Neural cell (in vitro differentiated cells): Measurements from ENCODE around the gene MLH1. TPM values are rescaled to one million over a fixed set of nuclear protein-coding genes. Genes with fewer than 3 reads are reported as not detected.
A peak's percentile ranks its signal among the peaks of the same experiment; 100 is the strongest.

Experiments used
- H2AFZ ChIP-seq: fragments of 200-600, 300-800 bp; sonication (generic), shearing (Covaris generic); 2 replicates; pipeline ENCODE4 v1.6.0; 2014; ENCODE audit warnings: low read depth, mild to moderate bottlenecking, antibody characterized with exemption, low read length, moderate library complexity
- H3F3A ChIP-seq: fragments of 200-600 bp; shearing (Covaris generic); 2 replicates; pipeline ENCODE4 v1.6.1; 2016; ENCODE audit warnings: mild to moderate bottlenecking, moderate library complexity, mixed read lengths, antibody characterized with exemption, low read length; ENCODE audit not compliant: insufficient read depth, poor library complexity, severe bottlenecking
- H3K27ac ChIP-seq: fragments of 200-600, 300-800 bp; sonication (generic), shearing (Covaris generic); 2 replicates; pipeline ENCODE4 v1.5.1; 2014; ENCODE audit warnings: mild to moderate bottlenecking, low read length, moderate library complexity
- H3K27me3 ChIP-seq: fragments of 300-800, 200-600 bp; sonication (generic), shearing (Covaris generic); 2 replicates; pipeline ENCODE4 v1.6.0; 2014; ENCODE audit warnings: mild to moderate bottlenecking, low read depth, low read length, moderate library complexity; ENCODE audit not compliant: insufficient read depth
- H3K36me3 ChIP-seq: fragments of 300-800, 200-600 bp; sonication (generic), shearing (Covaris generic); 2 replicates; pipeline ENCODE4 v1.5.1; 2014; ENCODE audit warnings: mild to moderate bottlenecking, antibody characterized with exemption, low read length, moderate library complexity; ENCODE audit not compliant: insufficient read depth
- H3K4me2 ChIP-seq: fragments of 300-800, 200-600 bp; sonication (generic), shearing (Covaris generic); 2 replicates; pipeline ENCODE4 v1.6.0; 2014; ENCODE audit warnings: mild to moderate bottlenecking, low read length
- H3K4me3 ChIP-seq: fragments of 300-800, 200-600 bp; sonication (generic), shearing (Covaris generic); 2 replicates; pipeline ENCODE4 v1.5.1; 2014; ENCODE audit warnings: mild to moderate bottlenecking, low read length, moderate library complexity
- H3K79me2 ChIP-seq: fragments of 200-600 bp; shearing (Covaris generic); replicated peaks from 2 replicates; pipeline ENCODE4 v1.6.0; 2014; ENCODE audit warnings: mild to moderate bottlenecking, low read length, moderate library complexity; ENCODE audit not compliant: insufficient read depth
- H3K9ac ChIP-seq: fragments of 300-800, 200-600 bp; sonication (generic), shearing (Covaris generic); 2 replicates; pipeline ENCODE4 v1.6.1; 2016; ENCODE audit warnings: mild to moderate bottlenecking, low read length, mixed read lengths
- H3K9me2 ChIP-seq: fragments of 200-600 bp; shearing (Covaris generic); 2 replicates; pipeline ENCODE4 v1.6.1; 2016; ENCODE audit warnings: mild to moderate bottlenecking, low read length, mixed read lengths; ENCODE audit not compliant: insufficient read depth
- H3K9me3 ChIP-seq: fragments of 200-600, 300-800 bp; sonication (generic), shearing (Covaris generic); 2 replicates; pipeline ENCODE4 v1.6.1; 2016; ENCODE audit warnings: mild to moderate bottlenecking, mixed run types, low read length, moderate library complexity, mixed read lengths
- H4K20me1 ChIP-seq: fragments of 200-600 bp; shearing (Covaris generic); 2 replicates; pipeline ENCODE4 v1.6.1; 2016; ENCODE audit warnings: mild to moderate bottlenecking, mixed run types; ENCODE audit not compliant: insufficient read depth
- CTCF ChIP-seq: fragments of 450-650 bp; IDR thresholded peaks from 2 replicates; pipeline ENCODE4 v1.5.1; 2014; ENCODE audit warnings: antibody characterized with exemption, mild to moderate bottlenecking, moderate library complexity; ENCODE audit not compliant: poor library complexity, severe bottlenecking
- EP300 ChIP-seq: fragments of 450-650 bp; conservative IDR thresholded peaks from 2 replicates; pipeline ENCODE4 v1.6.1; 2014; ENCODE audit warnings: antibody characterized with exemption, mild to moderate bottlenecking, moderate library complexity; ENCODE audit not compliant: poor library complexity, severe bottlenecking
- EZH2 ChIP-seq: fragments of 200-600, 300-800 bp; shearing (Covaris generic), sonication (generic); IDR thresholded peaks from 2 replicates; pipeline ENCODE4 v1.6.1; 2014; ENCODE audit warnings: antibody characterized with exemption, low read length, borderline replicate concordance, mild to moderate bottlenecking; ENCODE audit not compliant: insufficient read depth, poor library complexity, severe bottlenecking
- MXI1 ChIP-seq: fragments of 450-650 bp; conservative IDR thresholded peaks from 2 replicates; pipeline ENCODE4 v1.6.1; 2014; ENCODE audit warnings: antibody characterized with exemption, mild to moderate bottlenecking; ENCODE audit not compliant: poor library complexity, severe bottlenecking
- POLR2AphosphoS5 ChIP-seq: IDR thresholded peaks from 2 replicates; pipeline ENCODE4 v1.6.1; 2012
- SMC3 ChIP-seq: fragments of 450-650 bp; conservative IDR thresholded peaks from 2 replicates; pipeline ENCODE4 v1.6.1; 2014; ENCODE audit warnings: antibody characterized with exemption, mild to moderate bottlenecking, moderate library complexity; ENCODE audit not compliant: poor library complexity
- TAF1 ChIP-seq: IDR thresholded peaks from 2 replicates; pipeline ENCODE4 v1.6.1; 2012; ENCODE audit warnings: low read depth
- polyA plus RNA-seq: library from polyadenylated mRNA; depleted of rRNA; stranded (reverse); fragments of >200 nt; gene quantifications from 2 replicates; pipeline ENCODE4 v1.2.3, GENCODE V29; 2014

Gene MLH1
- polyA plus RNA-seq, 1 donor from 2014 or later: 73.7 TPM

GRCh38 chr3:36991147-36991546 lies 2.2 kb upstream of the MLH1 start:
- Histone ChIP-seq H3K4me3 (peak overlapping the region; percentile 82), H4K20me1 (no peaks in the 10 kb centered on the region), H3F3A (no peaks in the 10 kb centered on the region), H3K27me3 (no peaks in the 10 kb centered on the region), H2AFZ (no peak overlapping the region), H3K79me2 (peaks cover 57% of the 10 kb centered on the region), H3K4me2 (peak overlapping the region; percentile 82), H3K9me3 (no peaks in the 10 kb centered on the region), H3K27ac (peak overlapping the region; percentile 96), H3K9me2 (no peaks in the 10 kb centered on the region), H3K9ac (peak overlapping the region; percentile 94), H3K36me3 (peaks cover 8% of the 10 kb centered on the region)
- TF ChIP-seq POLR2AphosphoS5 (no peak), EP300 (no peak), EZH2 (no peak), MXI1 (no peak), TAF1 (no peak), SMC3 (no peak), CTCF (no peak)

- peak overlapping the region; percentile 82 for H3K4me3 ChIP-seq
- H3K27ac ChIP-seq: peak overlapping the region; percentile 96
- peak overlapping the region; percentile 94 for H3K9ac ChIP-seq
- no peaks in the 10 kb centered on the region for H3K9me2 ChIP-seq
- peak overlapping the region; percentile 23 for H2AFZ ChIP-seq
- H3K79me2 ChIP-seq: peaks cover 58% of the 10 kb centered on the region
- peak overlapping the region; percentile 82 for H3K4me2 ChIP-seq
- peaks cover 11% of the 10 kb centered on the region for H3K36me3 ChIP-seq
- H4K20me1 ChIP-seq: no peaks in the 10 kb centered on the region
- H3F3A ChIP-seq: no peaks in the 10 kb centered on the region
- TF ChIP-seq EZH2 (no peak), EP300 (no peak), SMC3 (no peak), MXI1 (peak; percentile 66), CTCF (no peak), POLR2AphosphoS5 (no peak)
- no peaks in the 10 kb centered on the region for H3K27me3 ChIP-seq
- H3K9me3 ChIP-seq: no peaks in the 10 kb centered on the region
Observed at GRCh38 chr3:36991923-36992805, 1.2 kb upstream of the MLH1 start.
